ENCODE data around the gene ATP8A2. TPM values are rescaled to one million over a fixed set of nuclear protein-coding genes. Genes with fewer than 3 reads are reported as not detected.

The ATP8A2 gene
- total and polyA plus RNA-seq, 2 of the 8 experiments (the other 6 are each of a cell fraction or from before 2014, with no cell fraction given) = 2.4 to 8.3 TPM

GRCh38 chr13:25654322-25654721 is 282.5 kb downstream of the ATP8A2 start:
- FAIRE-seq (no peak), DNase-seq (ENCODE audit: low read depth in 1 of 2, low spot score in 2 of 2) (no peak)
- Histone ChIP-seq H4K20me1 (replicated peaks in 1 of 2; ENCODE audit: control insufficient read depth in 1 of 2, insufficient read depth in 2 of 2, low read length in 2 of 2) (no peaks in the 10 kb centered on the region), H3K23ac (ENCODE audit: insufficient read length) (no peak overlapping the region), H2BK5ac (ENCODE audit: low read depth, low read length) (no peak overlapping the region), H4K8ac (ENCODE audit: extremely low read depth, insufficient read depth, low read length) (no peak overlapping the region), H2BK12ac (ENCODE audit: low read depth, low read length) (no peak overlapping the region), H2BK20ac (ENCODE audit: low read length) (no peak overlapping the region), H3K4me3 (ENCODE audit: extremely low read depth in 1 of 4, insufficient read depth in 2 of 4, low read depth in 3 of 4, low read length in 4 of 4) (no peak overlapping the region), H3K4me2 (ENCODE audit: insufficient read depth in 1 of 2, low read depth in 2 of 2, low read length in 2 of 2) (no peak overlapping the region), H3K23me2 (ENCODE audit: low read depth, low read length) (no peaks in the 10 kb centered on the region), H3K36me3 (ENCODE audit: control insufficient read depth in 2 of 4, insufficient read depth in 4 of 4, low read length in 3 of 4) (no peaks in the 10 kb centered on the region), H3K79me2 (ENCODE audit: control insufficient read depth in 1 of 2, insufficient read depth in 2 of 2, low read length in 2 of 2) (no peaks in the 10 kb centered on the region), H3K27me3 (replicated peaks in 1 of 4; ENCODE audit: control insufficient read depth in 3 of 4, extremely low read depth in 1 of 4, insufficient read depth in 3 of 4, low read length in 3 of 4) (no peaks in the 10 kb centered on the region), H3K56ac (replicated peaks; ENCODE audit: insufficient read length, low read depth, low read length) (no peak overlapping the region), H4K91ac (replicated peaks; ENCODE audit: insufficient read length, low read length) (no peak overlapping the region), H3K27ac (ENCODE audit: low read depth, low read length) (no peak overlapping the region), H3K9me3 (ENCODE audit: insufficient read depth in 2 of 2, low read depth in 1 of 2, low read length in 1 of 2) (no peaks in the 10 kb centered on the region), H3K18ac (ENCODE audit: extremely low read depth, low read length) (no peak overlapping the region), H2AFZ (ENCODE audit: low read length) (no peak overlapping the region), H3K9ac (replicated peaks in 1 of 4; ENCODE audit: extremely low read depth in 1 of 4, low read depth in 3 of 4, low read length in 3 of 4) (no peak overlapping the region), H3K14ac (ENCODE audit: insufficient read length) (no peak overlapping the region), H4K5ac (ENCODE audit: insufficient read length, low read depth, low read length) (no peak overlapping the region), H2AK5ac (ENCODE audit: low read depth, low read length) (no peak overlapping the region), H3K79me1 (ENCODE audit: low read depth, low read length) (no peaks in the 10 kb centered on the region), H3K4me1 (replicated peaks in 1 of 4; ENCODE audit: control insufficient read depth in 3 of 4, insufficient read depth in 4 of 4, low read length in 3 of 4) (peaks cover 0 to 9% (median 0%) of the 10 kb centered on the region in 4 experiments; a peak in 1 of 7 replicates), H2BK15ac (ENCODE audit: low read length) (no peak overlapping the region), H3K4ac (replicated peaks; ENCODE audit: insufficient read length, low read depth, low read length) (no peak overlapping the region), H2BK120ac (replicated peaks; ENCODE audit: low read depth, low read length) (no peak overlapping the region)
- WGBS, 2 experiments (ENCODE audit: extremely low coverage in 1 of 2, insufficient coverage in 1 of 2, insufficient read length in 1 of 2, insufficient replicate concordance in 2 of 2, low coverage in 1 of 2, low lambda C conversion rate in 2 of 2, missing lambda C conversion rate in 1 of 2) = 86% methylated on average over 4 of the region's 4 CpGs; no CpG with 5 or more reads in 1 of the 2 experiments
- CTCF ChIA-PET (ENCODE audit: partially characterized antibody) = interaction anchor here (0.6 kb wide), 1 partner anchor 459 kb away, joined by 3 read pairs; no protein-coding TSS in a partner anchor
- POLR2A ChIA-PET (ENCODE audit: partially characterized antibody) = no interaction called here
- TF ChIP-seq POLR2AphosphoS5 (IDR thresholded peaks at IDR 0.05; ENCODE audit: low read depth, low read length) (no peak), RAD21 (IDR thresholded peaks at IDR 0.05 in 1 of 2, conservative IDR thresholded peaks at IDR 0.05 in 1 of 2; ENCODE audit: low read depth in 2 of 2, low read length in 2 of 2) (no peak), SAP30 (IDR thresholded peaks at IDR 0.05; ENCODE audit: insufficient read depth, insufficient replicate concordance, low read length) (no peak), EGR1 (IDR thresholded peaks at IDR 0.05; ENCODE audit: borderline replicate concordance, low read depth, low read length) (no peak), CREB1 (IDR thresholded peaks at IDR 0.05) (no peak), ASH2L (IDR thresholded peaks at IDR 0.05; ENCODE audit: low read length) (no peak), NRF1 (IDR thresholded peaks at IDR 0.05; ENCODE audit: low read depth, low read length) (no peak), RBBP5 (IDR thresholded peaks at IDR 0.05; ENCODE audit: borderline replicate concordance, low read depth, low read length) (no peak), RNF2 (IDR thresholded peaks at IDR 0.05; ENCODE audit: borderline replicate concordance, low read depth, low read length, missing control alignments, poor library complexity, severe bottlenecking) (no peak), KDM1A (IDR thresholded peaks at IDR 0.05; ENCODE audit: borderline replicate concordance, low read length) (no peak), CTCF (IDR thresholded peaks at IDR 0.05; ENCODE audit: control extremely low read depth in 1 of 3, insufficient read depth in 1 of 3, low read depth in 1 of 3, low read length in 3 of 3) (no peak), SP1 (IDR thresholded peaks at IDR 0.05; ENCODE audit: low read depth, low read length) (no peak)

Data from H1 (cell line).